ENCODE measurements around the gene CACNA1I. TPM values are rescaled to one million over a fixed set of nuclear protein-coding genes. Genes with fewer than 3 reads are reported as not detected.

CACNA1I gene
- total RNA-seq, 1 donor from 2014 or later, result 0.60 TPM

DNA sequence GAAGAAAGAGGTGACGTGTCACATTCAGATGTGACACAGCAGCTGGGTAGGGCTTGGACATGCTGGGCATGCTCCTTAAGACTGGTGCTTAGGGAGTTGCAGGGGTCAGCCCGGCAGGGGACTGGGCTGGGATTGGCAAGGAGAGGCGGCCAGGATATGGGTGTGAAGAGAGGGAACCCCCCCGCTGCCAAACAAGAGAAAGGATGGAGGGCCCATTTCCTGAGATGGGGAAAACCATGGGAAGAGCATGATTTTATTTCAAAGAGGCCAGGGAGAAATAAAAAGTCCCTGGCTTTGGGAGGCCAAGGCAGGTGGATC, 44.9 kb upstream of the CACNA1I start:
- peaks cover 55% of the 10 kb centered on the region for H3K4me1 Mint-ChIP-seq (ENCODE audit: unreplicated experiment)
- H3K9me3 Mint-ChIP-seq, result no peaks in the 10 kb centered on the region
- DNase-seq (ENCODE audit: extremely low spot score, unreplicated experiment), result no peak
- no peaks in the 10 kb centered on the region for H3K27me3 Mint-ChIP-seq
- H3K27ac Mint-ChIP-seq, result peak overlapping the region; percentile 83
- peaks cover 34% of the 10 kb centered on the region for H3K36me3 Mint-ChIP-seq
- H3K4me3 Mint-ChIP-seq, result peak overlapping the region; percentile 10
- TF ChIP-seq, protein P1, sequence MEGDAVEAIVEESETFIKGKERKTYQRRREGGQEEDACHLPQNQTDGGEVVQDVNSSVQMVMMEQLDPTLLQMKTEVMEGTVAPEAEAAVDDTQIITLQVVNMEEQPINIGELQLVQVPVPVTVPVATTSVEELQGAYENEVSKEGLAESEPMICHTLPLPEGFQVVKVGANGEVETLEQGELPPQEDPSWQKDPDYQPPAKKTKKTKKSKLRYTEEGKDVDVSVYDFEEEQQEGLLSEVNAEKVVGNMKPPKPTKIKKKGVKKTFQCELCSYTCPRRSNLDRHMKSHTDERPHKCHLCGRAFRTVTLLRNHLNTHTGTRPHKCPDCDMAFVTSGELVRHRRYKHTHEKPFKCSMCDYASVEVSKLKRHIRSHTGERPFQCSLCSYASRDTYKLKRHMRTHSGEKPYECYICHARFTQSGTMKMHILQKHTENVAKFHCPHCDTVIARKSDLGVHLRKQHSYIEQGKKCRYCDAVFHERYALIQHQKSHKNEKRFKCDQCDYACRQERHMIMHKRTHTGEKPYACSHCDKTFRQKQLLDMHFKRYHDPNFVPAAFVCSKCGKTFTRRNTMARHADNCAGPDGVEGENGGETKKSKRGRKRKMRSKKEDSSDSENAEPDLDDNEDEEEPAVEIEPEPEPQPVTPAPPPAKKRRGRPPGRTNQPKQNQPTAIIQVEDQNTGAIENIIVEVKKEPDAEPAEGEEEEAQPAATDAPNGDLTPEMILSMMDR (conservative IDR thresholded peaks at IDR 0.05), result no peak

DNA sequence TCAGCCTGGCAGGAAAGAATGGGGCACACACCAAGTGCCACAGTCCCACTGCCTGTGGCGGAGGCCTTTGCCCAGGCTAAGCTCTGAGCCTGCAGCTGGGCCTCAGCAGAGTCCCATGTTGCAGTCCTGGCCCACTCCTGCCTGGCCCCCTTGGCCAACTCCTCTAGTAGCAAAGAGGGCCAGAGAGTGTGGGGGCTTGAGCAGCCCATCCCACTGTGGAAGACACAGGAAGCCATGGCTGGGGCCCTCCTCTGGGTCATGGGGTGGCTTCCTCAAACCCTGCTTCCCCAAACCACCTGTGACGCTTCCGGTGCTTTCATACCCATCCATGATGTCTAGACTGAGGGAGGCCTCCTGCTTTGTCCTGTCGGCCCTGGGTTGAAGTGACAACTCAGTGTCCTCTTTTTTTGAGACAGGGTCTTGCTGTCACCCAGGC, 43.8 kb upstream of the CACNA1I start:
- H3K9me3 Mint-ChIP-seq, result no peaks in the 10 kb centered on the region
- H3K27me3 Mint-ChIP-seq, result no peaks in the 10 kb centered on the region
- H3K27ac Mint-ChIP-seq, result peak overlapping the region; percentile 88
- DNase-seq (ENCODE audit: extremely low spot score, unreplicated experiment), result no peak
- H3K4me1 Mint-ChIP-seq (ENCODE audit: unreplicated experiment), result peaks cover 64% of the 10 kb centered on the region
- TF ChIP-seq, protein P1 (conservative IDR thresholded peaks at IDR 0.05), result no peak
- peaks cover 26% of the 10 kb centered on the region for H3K36me3 Mint-ChIP-seq
- peak overlapping the region; percentile 41 for H3K4me3 Mint-ChIP-seq

DNA sequence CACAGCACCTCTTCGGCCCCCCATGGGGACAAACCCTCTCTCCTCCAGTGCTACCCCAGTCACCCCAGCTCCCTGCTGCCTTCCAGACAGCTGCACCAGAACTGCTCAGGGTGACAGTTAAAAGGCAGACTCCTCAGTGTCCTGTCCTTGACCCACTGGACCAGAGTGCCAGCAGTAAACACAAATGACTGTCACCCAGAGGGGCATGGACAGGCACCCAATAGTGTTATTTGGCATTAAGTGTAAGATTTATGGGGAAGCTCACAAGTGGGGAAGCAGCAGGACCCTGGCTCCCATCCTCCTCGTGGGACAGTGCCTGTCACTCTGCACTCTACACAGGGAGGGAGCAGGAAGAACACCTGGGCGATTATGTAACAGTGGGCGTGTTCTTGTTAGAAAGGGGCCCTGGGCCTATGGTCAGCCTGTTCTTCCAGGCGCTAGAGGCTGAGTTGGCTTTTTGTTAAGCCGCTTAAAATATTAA, 43.0 kb upstream of the CACNA1I start:
- Mint-ChIP-seq H3K4me3 (peak overlapping the region; percentile 50), H3K27ac (peak overlapping the region; percentile 88), H3K27me3 (no peaks in the 10 kb centered on the region), H3K4me1 (ENCODE audit: unreplicated experiment) (peaks cover 62% of the 10 kb centered on the region), H3K9me3 (no peaks in the 10 kb centered on the region), H3K36me3 (peaks cover 18% of the 10 kb centered on the region)
- TF ChIP-seq, protein P1 (conservative IDR thresholded peaks at IDR 0.05), result no peak
- DNase-seq (ENCODE audit: extremely low spot score, unreplicated experiment), result no peak

DNA sequence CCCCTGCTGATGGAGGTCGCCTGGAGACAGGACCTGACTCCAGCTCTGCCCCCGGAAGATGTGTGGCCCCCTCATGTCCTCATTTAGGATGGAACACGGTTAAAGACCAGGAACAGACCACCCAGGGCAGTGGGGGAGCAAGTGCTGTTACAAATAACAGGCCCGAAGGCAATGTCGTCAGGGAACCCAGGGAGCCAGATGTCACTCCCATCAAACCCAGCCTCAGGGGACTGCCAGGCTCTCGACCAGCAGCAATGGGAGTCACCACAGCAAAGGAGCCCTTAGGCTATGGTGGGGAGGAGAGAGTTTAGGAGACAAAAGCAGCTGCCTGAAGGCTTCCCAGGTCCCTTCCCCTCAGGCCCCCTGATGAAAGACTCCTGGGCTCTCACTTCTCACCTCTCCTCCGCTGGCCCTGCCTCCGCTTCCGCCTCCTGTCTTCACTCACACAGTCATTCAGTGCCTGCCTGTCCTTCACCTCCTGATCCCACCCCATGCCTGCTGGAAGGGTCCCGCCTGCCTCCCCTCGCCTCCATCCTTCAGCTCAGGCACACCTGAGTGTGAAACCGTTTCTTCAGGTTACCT, 42.4 kb upstream of the CACNA1I start:
- peaks cover 60% of the 10 kb centered on the region for H3K4me1 Mint-ChIP-seq (ENCODE audit: unreplicated experiment)
- H3K27me3 Mint-ChIP-seq, result no peaks in the 10 kb centered on the region
- no peaks in the 10 kb centered on the region for H3K9me3 Mint-ChIP-seq
- TF ChIP-seq, protein P1 (conservative IDR thresholded peaks at IDR 0.05), result no peak
- H3K4me3 Mint-ChIP-seq, result peak overlapping the region; percentile 57
- no peak for DNase-seq (ENCODE audit: extremely low spot score, unreplicated experiment)
- H3K36me3 Mint-ChIP-seq, result peaks cover 14% of the 10 kb centered on the region
- H3K27ac Mint-ChIP-seq, result peak overlapping the region; percentile 88

DNA sequence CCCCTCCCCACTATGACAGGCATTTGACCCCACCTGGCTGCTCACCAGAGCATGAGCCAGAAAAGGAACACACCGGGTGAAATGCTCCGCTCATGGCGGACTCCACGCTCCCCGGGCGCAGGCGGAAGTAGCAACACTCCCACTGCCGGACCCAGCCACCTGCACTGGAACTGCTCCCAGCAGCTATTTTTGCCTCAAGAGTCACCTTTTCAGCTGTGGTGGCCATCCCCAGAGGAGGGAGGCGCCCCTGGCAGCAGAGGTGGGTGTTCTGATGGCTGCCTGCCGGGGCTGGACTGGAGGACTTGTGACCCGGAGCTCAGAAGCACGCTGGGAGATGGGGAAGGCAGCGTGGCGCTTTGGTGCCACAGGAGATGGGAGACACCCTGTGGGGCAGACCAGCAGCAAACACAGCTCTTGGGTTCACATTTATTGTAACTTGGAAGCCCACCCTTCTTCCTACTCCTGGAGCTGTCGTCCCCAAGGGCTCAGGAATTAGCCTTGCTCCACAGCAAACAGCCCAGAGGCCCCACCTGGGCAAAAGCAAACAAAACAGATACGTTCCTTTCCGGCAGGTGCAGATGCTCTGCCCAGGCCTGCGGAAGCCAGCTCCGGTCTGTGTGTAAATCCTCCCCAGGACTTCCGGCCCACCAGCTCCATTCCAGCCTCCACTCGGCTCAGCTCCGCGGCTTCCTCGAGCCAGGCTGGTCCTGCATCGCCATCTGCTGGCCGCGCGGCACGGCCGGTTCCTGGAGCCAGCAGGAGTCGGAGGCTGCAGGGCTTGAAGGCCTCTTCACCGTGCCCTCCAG, 41.7 kb upstream of the CACNA1I start:
- Mint-ChIP-seq H3K27me3 (no peaks in the 10 kb centered on the region), H3K4me1 (ENCODE audit: unreplicated experiment) (peaks cover 57% of the 10 kb centered on the region), H3K27ac (peak overlapping the region; percentile 80), H3K4me3 (peak overlapping the region; percentile 98), H3K9me3 (no peaks in the 10 kb centered on the region), H3K36me3 (peaks cover 10% of the 10 kb centered on the region)
- TF ChIP-seq, protein P1 (conservative IDR thresholded peaks at IDR 0.05), result peak; percentile 95
- DNase-seq (ENCODE audit: extremely low spot score, unreplicated experiment), result peak; percentile 94
